ENCODE data around the gene LCN9.

GRCh38 chr9:135705376-135705775 is 42.3 kb downstream of the LCN9 start:
- no peak for TF ChIP-seq TAF1 (IDR thresholded peaks at IDR 0.05; ENCODE audit: borderline replicate concordance, low read depth, low read length)
- no peak for TF ChIP-seq POLR2A (IDR thresholded peaks at IDR 0.05; ENCODE audit: low read depth, low read length)

Measured in GM12892 (cell line).